Small intestine (tissue), 7 donors: ENCODE measurements around the gene TCF19. TPM values are rescaled to one million over a fixed set of nuclear protein-coding genes. Genes with fewer than 3 reads are reported as not detected.
"Not testable (repeated sequence)": the region's sequence is repeated elsewhere in the genome, so short reads cannot be mapped to it uniquely, and the experiment has no call there.

ENCODE experiments used
- DNase-seq, 2 donors: peaks; one replicate each; pipeline versions ENCODE4 v3.0.0 to v3.0.0-alpha.2; 2013
- FAIRE-seq: peaks from 2 replicates; lab custom pipeline; 2012; peaks lifted over from hg19 to GRCh38; lab: Jason Lieb, UNC
- H3K27ac ChIP-seq, 3 donors: one replicate each; pipeline ENCODE4 v1.5.1; 2013; ENCODE audit warnings: low read length in 2 of 3, mild to moderate bottlenecking in 2 of 3, control low read depth in 1 of 3, inconsistent platforms in 1 of 3, low read depth in 1 of 3, moderate library complexity in 1 of 3
- H3K27me3 ChIP-seq, 3 donors: one replicate each; pipeline ENCODE4 v1.6.1; 2013; ENCODE audit warnings: low read length in 3 of 3, inconsistent platforms in 1 of 3; ENCODE audit not compliant: control insufficient read depth in 3 of 3, insufficient read depth in 3 of 3
- H3K36me3 ChIP-seq, 3 donors: one replicate each; pipeline ENCODE4 v1.6.1; 2013; ENCODE audit warnings: low read length in 3 of 3, inconsistent platforms in 1 of 3, low read depth in 1 of 3, mild to moderate bottlenecking in 1 of 3, moderate library complexity in 1 of 3; ENCODE audit not compliant: control insufficient read depth in 3 of 3, insufficient read depth in 2 of 3
- H3K4me1 ChIP-seq, 3 donors: one replicate each; pipeline ENCODE4 v1.6.1; 2013; ENCODE audit warnings: low read length in 2 of 3, inconsistent platforms in 1 of 3, low read depth in 1 of 3, mild to moderate bottlenecking in 1 of 3, moderate library complexity in 1 of 3; ENCODE audit not compliant: control insufficient read depth in 3 of 3, insufficient read depth in 2 of 3
- H3K4me3 ChIP-seq, 3 donors: one replicate each; pipeline ENCODE4 v1.5.1; 2013; ENCODE audit warnings: low read length in 3 of 3, control low read depth in 1 of 3, inconsistent platforms in 1 of 3, low read depth in 1 of 3, mild to moderate bottlenecking in 1 of 3, moderate library complexity in 1 of 3
- H3K9me3 ChIP-seq, 2 donors: one replicate each; pipeline ENCODE4 v1.6.1; 2013; ENCODE audit warnings: low read depth in 1 of 2, low read length in 1 of 2; ENCODE audit not compliant: control insufficient read depth in 2 of 2, insufficient read depth in 1 of 2
- WGBS, 3 donors: extraction: QIAGEN DNeasy Blood & Tissue Kit; methylation state at CpG; one replicate each; pipeline ENCODE4 v1.1.7; 2013; 5-methylcytosine and 5-hydroxymethylcytosine counted together
- polyA plus RNA-seq, 4 donors: library from polyadenylated mRNA; stranded (reverse) in 3 of 4; unstranded in 1 of 4; fragments of 200-250 nt in 3 of 4; fragments of 120-200 nt in 1 of 4; gene quantifications; one replicate each; pipeline versions ENCODE4 v1.2.1 to v1.2.3, GENCODE V29; 2013
- donor health status: healthy with polysubstance abuse.
- donor health status: control.
- donor health status: control.
- donor health status: Bipolar disorder and iron deficiency.
- donor health status: healthy.

TCF19 gene
- polyA plus RNA-seq, 4 donors, result 1.8 to 12.8 (median 4.9) TPM

- FAIRE-seq (no peak), DNase-seq (no peak)
- Histone ChIP-seq H3K27me3 (peaks cover 0 to 2% (median 0%) of the 10 kb centered on the region in 3 donors), H3K9me3 (no peaks in the 10 kb centered on the region), H3K36me3 (peaks cover 0 to 13% (median 0%) of the 10 kb centered on the region in 3 donors), H3K4me1 (peaks cover 0 to 9% (median 3%) of the 10 kb centered on the region in 3 donors), H3K27ac (no peak overlapping the region), H3K4me3 (no peak overlapping the region)
- 83 to 88% (median 87%) methylated on average over 13 of the region's 13 CpGs for WGBS, 3 donors
Measured at GRCh38 chr6:31162463-31163165, 4.2 kb downstream of the TCF19 start.

DNA sequence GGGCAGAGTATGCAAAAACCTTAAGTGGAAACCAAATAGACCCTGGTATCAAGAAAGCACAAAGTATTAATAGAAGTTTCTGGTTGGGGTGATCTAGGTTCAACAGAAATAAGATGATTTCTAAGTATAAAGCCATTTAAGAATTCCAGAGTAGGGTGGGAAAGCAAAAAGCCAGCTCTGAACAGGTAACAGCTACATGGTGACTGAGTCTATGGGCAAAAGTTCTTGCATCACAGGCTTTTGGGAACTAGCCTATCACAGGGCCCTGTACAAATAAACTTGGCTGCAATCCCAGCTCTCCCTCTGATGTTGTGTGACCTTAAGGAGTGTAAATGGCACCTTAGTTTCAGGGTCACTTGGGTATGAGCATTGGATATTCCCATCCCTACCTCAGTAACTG, 5.5 kb downstream of the TCF19 start:
- H3K4me3 ChIP-seq, result no peak overlapping the region
- no peak overlapping the region for H3K27ac ChIP-seq
- H3K36me3 ChIP-seq, result peaks cover 0 to 13% (median 0%) of the 10 kb centered on the region in 3 donors
- no peak for FAIRE-seq
- H3K4me1 ChIP-seq, result peaks cover 0 to 6% (median 3%) of the 10 kb centered on the region in 3 donors
- H3K9me3 ChIP-seq, result no peaks in the 10 kb centered on the region
- peaks cover 0 to 2% (median 0%) of the 10 kb centered on the region in 3 donors for H3K27me3 ChIP-seq
- DNase-seq, result no peak

- H3K4me3 ChIP-seq, DNase-seq, H3K27ac ChIP-seq, FAIRE-seq, H3K4me1 ChIP-seq, H3K27me3 ChIP-seq, H3K9me3 ChIP-seq: not testable (repeated sequence)
- 91 to 96% (median 95%) methylated on average over 7 of the region's 9 CpGs for WGBS, 3 donors
- peaks cover 0 to 13% (median 0%) of the 10 kb centered on the region in 3 donors for H3K36me3 ChIP-seq
Measured at GRCh38 chr6:31164475-31165063, 6.2 kb downstream of the TCF19 start.

GRCh38 chr6:31165064-31165832, 6.9 kb downstream of the TCF19 start:
- H3K36me3 ChIP-seq, result peaks cover 0 to 13% (median 0%) of the 10 kb centered on the region in 3 donors
- H3K9me3 ChIP-seq, H3K4me3 ChIP-seq, H3K27me3 ChIP-seq, FAIRE-seq, H3K4me1 ChIP-seq, DNase-seq, H3K27ac ChIP-seq: not testable (repeated sequence)
- WGBS, 3 donors, result 75 to 84% (median 82%) methylated on average over 17 of the region's 17 CpGs

DNA sequence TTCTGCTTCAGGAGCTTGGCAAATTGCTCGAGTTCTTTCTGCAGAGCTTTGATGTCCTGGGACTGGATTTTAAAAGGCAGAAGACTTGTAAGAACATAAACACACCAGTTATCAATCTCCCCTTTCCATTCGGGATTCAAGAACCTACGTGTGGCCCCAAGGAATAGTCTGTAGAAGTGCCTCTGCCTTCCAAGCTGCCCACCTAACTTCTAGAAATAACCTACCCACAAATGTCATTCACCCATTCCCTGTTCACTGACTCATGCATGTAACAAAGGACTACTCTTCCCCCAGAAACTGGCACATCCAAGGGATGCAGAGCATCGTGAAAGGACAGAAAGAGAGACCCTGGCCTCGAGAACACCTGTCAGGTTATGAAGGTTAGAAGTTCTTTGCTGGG, 7.6 kb downstream of the TCF19 start:
- Histone ChIP-seq H3K27me3 (peaks cover 0 to 3% (median 0%) of the 10 kb centered on the region in 3 donors), H3K27ac (no peak overlapping the region), H3K9me3 (no peaks in the 10 kb centered on the region), H3K4me3 (no peak overlapping the region), H3K36me3 (peaks cover 0 to 13% (median 0%) of the 10 kb centered on the region in 3 donors), H3K4me1 (no peaks in the 10 kb centered on the region)
- FAIRE-seq (no peak), DNase-seq (no peak)
- WGBS, 3 donors, result 66 to 79% (median 71%) methylated on average over 5 of the region's 5 CpGs

- no peaks in the 10 kb centered on the region for H3K36me3 ChIP-seq
- no peak overlapping the region for H3K4me3 ChIP-seq
- no peak overlapping the region for H3K27ac ChIP-seq
- FAIRE-seq, result no peak
- peaks cover 0 to 6% (median 0%) of the 10 kb centered on the region in 3 donors for H3K27me3 ChIP-seq
- H3K9me3 ChIP-seq, result no peaks in the 10 kb centered on the region
- 76 to 100% (median 80%) methylated on average over 3 of the region's 3 CpGs for WGBS, 3 donors
- no peak for DNase-seq
- no peaks in the 10 kb centered on the region for H3K4me1 ChIP-seq
Measured at GRCh38 chr6:31168606-31169005, 10.2 kb downstream of the TCF19 start.

GRCh38 chr6:31169123-31169857, 10.9 kb downstream of the TCF19 start:
- Histone ChIP-seq H3K4me3 (no peak overlapping the region), H3K4me1 (no peaks in the 10 kb centered on the region), H3K27ac (no peak overlapping the region), H3K36me3 (no peaks in the 10 kb centered on the region), H3K9me3 (no peaks in the 10 kb centered on the region), H3K27me3 (peaks cover 0 to 6% (median 0%) of the 10 kb centered on the region in 3 donors)
- WGBS, 3 donors, result 76 to 84% (median 80%) methylated on average over 10 of the region's 10 CpGs
- no peak for DNase-seq
- no peak for FAIRE-seq
